ENCODE data around the gene PLCL1. TPM values are rescaled to one million over a fixed set of nuclear protein-coding genes. Genes with fewer than 3 reads are reported as not detected.

PLCL1 gene
- total and polyA plus RNA-seq, 10 donors = 0.54 to 6.5 (median 4.0) TPM

GRCh38 chr2:197929008-197929885 lies 124.9 kb downstream of the PLCL1 start:
- Histone ChIP-seq H3K36me3 (no peaks in the 10 kb centered on the region), H3K4me3 (no peak overlapping the region), H3K27ac (no peak overlapping the region), H3K4me1 (no peaks in the 10 kb centered on the region), H3K27me3 (replicated peaks in 1 of 7) (peaks cover 0 to 3% (median 0%) of the 10 kb centered on the region in 7 donors), H3K9me3 (no peaks in the 10 kb centered on the region)
- WGBS, 5 donors = 61 to 81% (median 75%) methylated on average over 5 of the region's 5 CpGs
- intact Hi-C loops (cut with DNase I; ENCODE audit: low total_unique reads) = no loop called here
- DNase-seq = no peak
- TF ChIP-seq POLR2AphosphoS5 (IDR thresholded peaks at IDR 0.05) = no peak

DNA sequence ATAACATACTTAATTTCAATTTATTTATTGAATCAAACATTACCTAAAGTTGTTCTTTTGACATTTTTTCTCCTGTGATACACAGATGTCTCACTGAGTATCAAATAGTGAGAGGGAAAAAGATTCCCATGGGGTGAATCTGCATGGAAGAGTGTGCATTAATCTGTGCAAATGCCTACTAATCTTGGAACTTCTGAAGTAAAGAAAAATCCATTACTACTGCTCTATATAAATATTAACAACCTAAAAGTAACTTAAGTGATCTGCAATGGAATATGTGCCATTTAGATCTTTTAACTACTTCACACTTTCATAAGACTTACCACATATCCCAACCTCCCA lies 125.5 kb downstream of the PLCL1 start:
- Histone ChIP-seq H3K4me1 (no peaks in the 10 kb centered on the region), H3K9me3 (no peaks in the 10 kb centered on the region), H3K36me3 (no peaks in the 10 kb centered on the region), H3K27ac (no peak overlapping the region), H3K4me3 (no peak overlapping the region), H3K27me3 (replicated peaks in 1 of 7) (peaks cover 0 to 3% (median 0%) of the 10 kb centered on the region in 7 donors)
- no peak for TF ChIP-seq POLR2AphosphoS5 (IDR thresholded peaks at IDR 0.05)
- TF ChIP-seq, protein P1, sequence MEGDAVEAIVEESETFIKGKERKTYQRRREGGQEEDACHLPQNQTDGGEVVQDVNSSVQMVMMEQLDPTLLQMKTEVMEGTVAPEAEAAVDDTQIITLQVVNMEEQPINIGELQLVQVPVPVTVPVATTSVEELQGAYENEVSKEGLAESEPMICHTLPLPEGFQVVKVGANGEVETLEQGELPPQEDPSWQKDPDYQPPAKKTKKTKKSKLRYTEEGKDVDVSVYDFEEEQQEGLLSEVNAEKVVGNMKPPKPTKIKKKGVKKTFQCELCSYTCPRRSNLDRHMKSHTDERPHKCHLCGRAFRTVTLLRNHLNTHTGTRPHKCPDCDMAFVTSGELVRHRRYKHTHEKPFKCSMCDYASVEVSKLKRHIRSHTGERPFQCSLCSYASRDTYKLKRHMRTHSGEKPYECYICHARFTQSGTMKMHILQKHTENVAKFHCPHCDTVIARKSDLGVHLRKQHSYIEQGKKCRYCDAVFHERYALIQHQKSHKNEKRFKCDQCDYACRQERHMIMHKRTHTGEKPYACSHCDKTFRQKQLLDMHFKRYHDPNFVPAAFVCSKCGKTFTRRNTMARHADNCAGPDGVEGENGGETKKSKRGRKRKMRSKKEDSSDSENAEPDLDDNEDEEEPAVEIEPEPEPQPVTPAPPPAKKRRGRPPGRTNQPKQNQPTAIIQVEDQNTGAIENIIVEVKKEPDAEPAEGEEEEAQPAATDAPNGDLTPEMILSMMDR (IDR thresholded peaks at IDR 0.05 in 8 of 11, conservative IDR thresholded peaks at IDR 0.05 in 3 of 11) = no peak
- TF ChIP-seq POLR2A (IDR thresholded peaks at IDR 0.05) = no peak
- intact Hi-C loops (cut with DNase I; ENCODE audit: low total_unique reads) = no loop called here
- no peak for DNase-seq

- 86 to 95% (median 92%) methylated on average over 4 of the region's 4 CpGs for WGBS, 5 donors
- H3K27me3 ChIP-seq (replicated peaks in 1 of 7) = peaks cover 0 to 3% (median 0%) of the 10 kb centered on the region in 7 donors
Measured at GRCh38 chr2:197930570-197931278, 126.3 kb downstream of the PLCL1 start.

GRCh38 chr2:197931661-197932312 lies 127.4 kb downstream of the PLCL1 start:
- Histone ChIP-seq H3K36me3 (no peaks in the 10 kb centered on the region), H3K4me3 (no peak overlapping the region), H3K27me3 (replicated peaks in 1 of 7) (peaks cover 0 to 3% (median 0%) of the 10 kb centered on the region in 7 donors), H3K4me1 (no peaks in the 10 kb centered on the region), H3K9me3 (no peaks in the 10 kb centered on the region), H3K27ac (no peak overlapping the region)
- WGBS, 5 donors = 65 to 97% (median 74%) methylated on average over 1 of the region's 1 CpG
- TF ChIP-seq POLR2A (IDR thresholded peaks at IDR 0.05) (no peak), POLR2AphosphoS5 (IDR thresholded peaks at IDR 0.05) (no peak)
- TF ChIP-seq, protein P1 (IDR thresholded peaks at IDR 0.05 in 8 of 11, conservative IDR thresholded peaks at IDR 0.05 in 3 of 11) = no peak
- DNase-seq = no peak
- intact Hi-C loops (cut with DNase I; ENCODE audit: low total_unique reads) = no loop called here

More at GRCh38 chr2:197930570-197931278, 126.3 kb downstream of the PLCL1 start:
- DNase-seq = no peak
- no peaks in the 10 kb centered on the region for H3K9me3 ChIP-seq
- no peaks in the 10 kb centered on the region for H3K4me1 ChIP-seq
- TF ChIP-seq, protein P1 (IDR thresholded peaks at IDR 0.05 in 8 of 11, conservative IDR thresholded peaks at IDR 0.05 in 3 of 11) = no peak
- TF ChIP-seq POLR2A (IDR thresholded peaks at IDR 0.05) (no peak), POLR2AphosphoS5 (IDR thresholded peaks at IDR 0.05) (no peak)
- H3K4me3 ChIP-seq = no peak overlapping the region
- intact Hi-C loops (cut with DNase I; ENCODE audit: low total_unique reads) = no loop called here
- H3K27ac ChIP-seq = no peak overlapping the region
- no peaks in the 10 kb centered on the region for H3K36me3 ChIP-seq
